K562 (cell line): ENCODE measurements around the gene CASR.

Experiments used
- CHD2 ChIP-seq: IDR thresholded peaks from 2 replicates; pipeline ENCODE4 v1.6.1; 2011; ENCODE audit warnings: low read depth, low read length
- DNMT1 ChIP-seq: fragments of 450-650 bp; IDR thresholded peaks from 2 replicates; pipeline ENCODE4 v1.6.1; 2016; ENCODE audit warnings: antibody characterized with exemption, mild to moderate bottlenecking
- HNRNPK ChIP-seq: fragments of 200-400 bp; formaldehyde crosslinking; IDR thresholded peaks from one replicate; pipeline ENCODE4 v1.6.1; 2018; ENCODE audit warnings: mild to moderate bottlenecking, low read depth, low read length; ENCODE audit not compliant: poor library complexity, severe bottlenecking
- POLR2A ChIP-seq: fragments of 450-650 bp; conservative IDR thresholded peaks from 2 replicates; pipeline ENCODE4 v1.6.1; 2016
- SMC3 ChIP-seq: conservative IDR thresholded peaks from 2 replicates; pipeline ENCODE4 v1.6.1; 2011; ENCODE audit warnings: low read depth, low read length, improper control_type of control experiment; ENCODE audit not compliant: insufficient read depth
- TAF1 ChIP-seq: IDR thresholded peaks from 2 replicates; pipeline ENCODE4 v1.6.1; 2011; ENCODE audit warnings: mild to moderate bottlenecking, low read length, moderate library complexity; ENCODE audit not compliant: insufficient read depth, control insufficient read depth, severe bottlenecking; ENCODE audit errors: extremely low read depth

DNA sequence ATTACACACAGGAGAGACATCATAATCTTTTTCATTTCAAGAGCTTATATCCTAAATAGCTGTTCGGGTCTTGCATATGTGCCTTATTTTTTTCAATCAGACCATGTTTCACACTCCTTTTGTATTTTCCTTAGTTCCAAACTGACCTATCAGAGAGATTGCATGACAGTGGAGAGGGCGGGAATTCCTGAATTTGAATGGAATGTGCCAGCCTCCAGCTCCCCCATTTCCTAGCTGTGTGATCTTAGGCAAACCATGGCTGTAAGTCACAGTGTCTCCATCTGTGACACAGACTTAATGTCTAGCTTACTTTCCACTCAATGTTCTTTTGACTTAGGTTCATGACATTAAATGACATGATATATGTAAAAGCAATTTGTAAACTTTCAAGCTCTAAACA is 79.6 kb downstream of the CASR start:
- TF ChIP-seq POLR2A (no peak), HNRNPK (no peak), DNMT1 (no peak), SMC3 (no peak), CHD2 (no peak), TAF1 (no peak)
